ENCODE measurements around the gene GIMAP5. TPM values are rescaled to one million over a fixed set of nuclear protein-coding genes. Genes with fewer than 3 reads are reported as not detected.

Gene GIMAP5
- total RNA-seq, 1 experiment from 2014 or later, result not detected

- H3K79me1 ChIP-seq (ENCODE audit: insufficient read depth, low read depth, low read length, poor library complexity, severe bottlenecking), result no peaks in the 10 kb centered on the region
- H3K4me2 ChIP-seq (ENCODE audit: insufficient read depth, insufficient read length, low read length), result no peak overlapping the region
- H3K4me1 Mint-ChIP-seq, result no peaks in the 10 kb centered on the region
- no peak overlapping the region for H3K27ac Mint-ChIP-seq
- TF ChIP-seq, protein P1, sequence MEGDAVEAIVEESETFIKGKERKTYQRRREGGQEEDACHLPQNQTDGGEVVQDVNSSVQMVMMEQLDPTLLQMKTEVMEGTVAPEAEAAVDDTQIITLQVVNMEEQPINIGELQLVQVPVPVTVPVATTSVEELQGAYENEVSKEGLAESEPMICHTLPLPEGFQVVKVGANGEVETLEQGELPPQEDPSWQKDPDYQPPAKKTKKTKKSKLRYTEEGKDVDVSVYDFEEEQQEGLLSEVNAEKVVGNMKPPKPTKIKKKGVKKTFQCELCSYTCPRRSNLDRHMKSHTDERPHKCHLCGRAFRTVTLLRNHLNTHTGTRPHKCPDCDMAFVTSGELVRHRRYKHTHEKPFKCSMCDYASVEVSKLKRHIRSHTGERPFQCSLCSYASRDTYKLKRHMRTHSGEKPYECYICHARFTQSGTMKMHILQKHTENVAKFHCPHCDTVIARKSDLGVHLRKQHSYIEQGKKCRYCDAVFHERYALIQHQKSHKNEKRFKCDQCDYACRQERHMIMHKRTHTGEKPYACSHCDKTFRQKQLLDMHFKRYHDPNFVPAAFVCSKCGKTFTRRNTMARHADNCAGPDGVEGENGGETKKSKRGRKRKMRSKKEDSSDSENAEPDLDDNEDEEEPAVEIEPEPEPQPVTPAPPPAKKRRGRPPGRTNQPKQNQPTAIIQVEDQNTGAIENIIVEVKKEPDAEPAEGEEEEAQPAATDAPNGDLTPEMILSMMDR (conservative IDR thresholded peaks at IDR 0.05), result no peak
- no peak overlapping the region for H3K56ac ChIP-seq (ENCODE audit: insufficient read length, low read depth, low read length)
- no peak overlapping the region for H4K91ac ChIP-seq (ENCODE audit: insufficient read length, low read depth, low read length)
- H3K36me3 Mint-ChIP-seq (ENCODE audit: insufficient read depth in 1 of 3, low read depth in 3 of 3), result peaks cover 0 to 21% (median 6%) of the 10 kb centered on the region in 3 experiments; a peak in 6 of 7 replicates
- no peak overlapping the region for H4K8ac ChIP-seq (replicated peaks; ENCODE audit: insufficient read length, low read depth, low read length)
- no peak overlapping the region for H3T11ph ChIP-seq (ENCODE audit: low read length)
- peaks cover 11% of the 10 kb centered on the region for H3K9me3 ChIP-seq (ENCODE audit: control insufficient read depth, low read depth, low read length)
- H2BK12ac ChIP-seq (ENCODE audit: insufficient read length, low read depth, low read length), result no peak overlapping the region
- H3K23ac ChIP-seq (ENCODE audit: insufficient read length, low read depth, low read length), result no peak overlapping the region
- WGBS (ENCODE audit: extremely low coverage, insufficient read length, low lambda C conversion rate), result no CpG with 5 or more reads among the region's 1 CpG
- H3K27me3 Mint-ChIP-seq (ENCODE audit: low read depth), result peaks cover 26% of the 10 kb centered on the region
- H2AFZ ChIP-seq (ENCODE audit: low read length), result no peak overlapping the region
- H2BK5ac ChIP-seq (ENCODE audit: insufficient read length, low read length), result no peak overlapping the region
- H4K20me1 ChIP-seq (ENCODE audit: control insufficient read depth, insufficient read depth, insufficient read length), result no peaks in the 10 kb centered on the region
- no peak overlapping the region for H3K4ac ChIP-seq (ENCODE audit: low read depth, low read length)
- no peak overlapping the region for H3K14ac ChIP-seq (ENCODE audit: insufficient read depth, low read length)
- H3K9me3 Mint-ChIP-seq, result peaks cover 55 to 73% of the 10 kb centered on the region in 2 experiments
- no peak for DNase-seq
- H2BK120ac ChIP-seq (ENCODE audit: low read depth, low read length, poor library complexity, severe bottlenecking), result no peak overlapping the region
- H2BK15ac ChIP-seq (ENCODE audit: low read depth, low read length), result no peak overlapping the region
- H3K23me2 ChIP-seq (ENCODE audit: insufficient read length, low read depth, low read length, poor library complexity, severe bottlenecking), result no peaks in the 10 kb centered on the region
- no peak overlapping the region for H3K4me3 Mint-ChIP-seq
- H3K18ac ChIP-seq (ENCODE audit: insufficient read length, low read depth, low read length), result no peak overlapping the region
- no peak overlapping the region for H3K27ac ChIP-seq (ENCODE audit: insufficient read length, low read depth, low read length)
- H2BK20ac ChIP-seq (ENCODE audit: low read depth, low read length, poor library complexity, severe bottlenecking), result no peak overlapping the region
- no peak overlapping the region for H2AK5ac ChIP-seq (ENCODE audit: insufficient read length, low read length)
- no peak overlapping the region for H3K9ac ChIP-seq (ENCODE audit: extremely low read depth, insufficient read length, low read length)
- no peaks in the 10 kb centered on the region for H3K27me3 ChIP-seq (ENCODE audit: insufficient read depth, low read length)
- no peak overlapping the region for H4K5ac ChIP-seq (ENCODE audit: insufficient read length, low read depth, low read length)
- H3K79me2 ChIP-seq (ENCODE audit: insufficient read depth, low read length), result no peaks in the 10 kb centered on the region
- H3K4me1 ChIP-seq (ENCODE audit: insufficient read depth, low read length), result no peaks in the 10 kb centered on the region
These were observed 34.0 kb upstream of the GIMAP5 start for GRCh38 chr7:150703209-150703608.
